Transverse colon (tissue), 4 donors: ENCODE data around the gene EDN2.

ENCODE experiments used
- EP300 ChIP-seq: sonication (generic); formaldehyde crosslinking; IDR thresholded peaks from one replicate; pipeline ENCODE4 v1.6.1; 2017; ENCODE audit warnings: antibody characterized with exemption, low read depth
- POLR2A ChIP-seq: fragments of 450-650 bp; IDR thresholded peaks from one replicate; pipeline ENCODE4 v1.6.1; 2016; ENCODE audit warnings: antibody characterized with exemption, mild to moderate bottlenecking, moderate library complexity
- POLR2AphosphoS5 ChIP-seq, 3 donors: sonication (generic); formaldehyde crosslinking; IDR thresholded peaks; one replicate each; pipeline ENCODE4 v1.6.1; 2016; ENCODE audit warnings: antibody characterized with exemption in 3 of 3
- TF ChIP-seq, protein P1 (sequence below), 5 experiments: fragments of 200-600 bp in 3 of 5; fragments of 450-650 bp in 2 of 5; sonication (generic) in 3 of 5; IDR thresholded peaks; 1 replicate in 2 of 5; 2 replicates in 3 of 5; pipeline ENCODE4 v1.5.1; 2016 to 2017; ENCODE audit warnings: antibody characterized with exemption in 5 of 5, inconsistent platforms in 3 of 5, mild to moderate bottlenecking in 2 of 5, moderate library complexity in 1 of 5

- TF ChIP-seq, protein P1, sequence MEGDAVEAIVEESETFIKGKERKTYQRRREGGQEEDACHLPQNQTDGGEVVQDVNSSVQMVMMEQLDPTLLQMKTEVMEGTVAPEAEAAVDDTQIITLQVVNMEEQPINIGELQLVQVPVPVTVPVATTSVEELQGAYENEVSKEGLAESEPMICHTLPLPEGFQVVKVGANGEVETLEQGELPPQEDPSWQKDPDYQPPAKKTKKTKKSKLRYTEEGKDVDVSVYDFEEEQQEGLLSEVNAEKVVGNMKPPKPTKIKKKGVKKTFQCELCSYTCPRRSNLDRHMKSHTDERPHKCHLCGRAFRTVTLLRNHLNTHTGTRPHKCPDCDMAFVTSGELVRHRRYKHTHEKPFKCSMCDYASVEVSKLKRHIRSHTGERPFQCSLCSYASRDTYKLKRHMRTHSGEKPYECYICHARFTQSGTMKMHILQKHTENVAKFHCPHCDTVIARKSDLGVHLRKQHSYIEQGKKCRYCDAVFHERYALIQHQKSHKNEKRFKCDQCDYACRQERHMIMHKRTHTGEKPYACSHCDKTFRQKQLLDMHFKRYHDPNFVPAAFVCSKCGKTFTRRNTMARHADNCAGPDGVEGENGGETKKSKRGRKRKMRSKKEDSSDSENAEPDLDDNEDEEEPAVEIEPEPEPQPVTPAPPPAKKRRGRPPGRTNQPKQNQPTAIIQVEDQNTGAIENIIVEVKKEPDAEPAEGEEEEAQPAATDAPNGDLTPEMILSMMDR (IDR thresholded peaks at IDR 0.05), result no peak
- TF ChIP-seq POLR2A, result no peak
- TF ChIP-seq POLR2AphosphoS5 (IDR thresholded peaks at IDR 0.05), result peak in 1 of 3 donors; percentile 64
- TF ChIP-seq EP300, result no peak
Measured at GRCh38 chr1:41466146-41466545, 18.3 kb downstream of the EDN2 start.
